ENCODE measurements around the gene CCDC3. TPM values are rescaled to one million over a fixed set of nuclear protein-coding genes. Genes with fewer than 3 reads are reported as not detected.
"Not testable (repeated sequence)": the region's sequence is repeated elsewhere in the genome, so short reads cannot be mapped to it uniquely, and the experiment has no call there.

The CCDC3 gene
- total RNA-seq, 2 donors from 2014 or later, result 17.6 to 41.8 TPM

DNA sequence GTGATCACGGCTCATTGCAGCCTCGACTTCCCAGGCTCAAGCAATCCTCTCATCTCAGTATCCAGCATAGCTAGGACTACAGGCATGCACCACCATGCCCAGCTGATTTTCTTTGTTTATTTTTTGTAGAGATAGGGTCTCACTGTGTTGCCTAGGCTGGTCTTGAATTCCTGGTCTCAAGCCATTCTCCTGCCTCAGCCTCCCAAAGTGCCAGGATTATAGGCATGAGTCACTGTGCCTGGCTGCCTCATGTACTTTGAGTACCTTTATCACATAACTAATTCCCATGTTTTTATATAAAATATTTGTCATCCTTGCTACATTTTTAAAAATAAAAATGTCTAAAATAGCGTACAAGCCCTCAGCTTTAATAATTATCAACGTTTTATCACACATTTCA lies 35.3 kb upstream of the CCDC3 start:
- no peak for DNase-seq (ENCODE audit: low spot score)
- TF ChIP-seq POLR2AphosphoS5 (IDR thresholded peaks at IDR 0.05) (no peak), POLR2A (IDR thresholded peaks at IDR 0.05) (no peak)
- TF ChIP-seq, protein P1, sequence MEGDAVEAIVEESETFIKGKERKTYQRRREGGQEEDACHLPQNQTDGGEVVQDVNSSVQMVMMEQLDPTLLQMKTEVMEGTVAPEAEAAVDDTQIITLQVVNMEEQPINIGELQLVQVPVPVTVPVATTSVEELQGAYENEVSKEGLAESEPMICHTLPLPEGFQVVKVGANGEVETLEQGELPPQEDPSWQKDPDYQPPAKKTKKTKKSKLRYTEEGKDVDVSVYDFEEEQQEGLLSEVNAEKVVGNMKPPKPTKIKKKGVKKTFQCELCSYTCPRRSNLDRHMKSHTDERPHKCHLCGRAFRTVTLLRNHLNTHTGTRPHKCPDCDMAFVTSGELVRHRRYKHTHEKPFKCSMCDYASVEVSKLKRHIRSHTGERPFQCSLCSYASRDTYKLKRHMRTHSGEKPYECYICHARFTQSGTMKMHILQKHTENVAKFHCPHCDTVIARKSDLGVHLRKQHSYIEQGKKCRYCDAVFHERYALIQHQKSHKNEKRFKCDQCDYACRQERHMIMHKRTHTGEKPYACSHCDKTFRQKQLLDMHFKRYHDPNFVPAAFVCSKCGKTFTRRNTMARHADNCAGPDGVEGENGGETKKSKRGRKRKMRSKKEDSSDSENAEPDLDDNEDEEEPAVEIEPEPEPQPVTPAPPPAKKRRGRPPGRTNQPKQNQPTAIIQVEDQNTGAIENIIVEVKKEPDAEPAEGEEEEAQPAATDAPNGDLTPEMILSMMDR (IDR thresholded peaks at IDR 0.05), result no peak
- no peak overlapping the region for H3K4me3 ChIP-seq
- WGBS, result 51% methylated on average over 4 of the region's 4 CpGs
- H3K4me1 ChIP-seq (replicated peaks), result no peaks in the 10 kb centered on the region
- H3K27me3 ChIP-seq (replicated peaks; ENCODE audit: insufficient read depth), result no peaks in the 10 kb centered on the region
- intact Hi-C loops (cut with DNase I), result no loop called here
- H3K9me3 ChIP-seq, result no peaks in the 10 kb centered on the region
- H3K27ac ChIP-seq, result no peak overlapping the region
- H3K36me3 ChIP-seq, result no peaks in the 10 kb centered on the region

DNA sequence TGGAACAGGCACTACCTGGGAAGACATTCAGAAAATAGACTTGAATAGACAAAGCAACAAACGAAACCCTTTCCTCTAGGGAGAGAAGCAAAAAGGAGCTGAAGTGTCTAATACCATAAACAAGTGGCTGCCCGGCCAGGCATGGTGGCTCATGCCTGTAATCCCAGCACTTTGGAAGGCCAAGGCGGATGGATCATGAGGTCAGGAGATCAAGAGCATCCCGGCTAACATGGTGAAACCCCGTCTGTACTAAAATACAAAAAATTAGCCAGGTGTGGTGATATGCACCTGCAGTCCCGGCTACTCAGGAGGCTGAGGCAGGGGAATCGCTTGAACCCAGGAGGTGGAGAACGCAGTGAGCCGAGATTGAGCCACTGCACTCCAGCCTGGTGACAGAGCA lies 34.2 kb upstream of the CCDC3 start:
- intact Hi-C loops (cut with DNase I); H3K36me3 ChIP-seq; DNase-seq (ENCODE audit: low spot score); H3K27me3 ChIP-seq (replicated peaks; ENCODE audit: insufficient read depth); H3K4me3 ChIP-seq; H3K9me3 ChIP-seq; H3K4me1 ChIP-seq (replicated peaks); H3K27ac ChIP-seq: not testable (repeated sequence)
- WGBS, result 84% methylated on average over 9 of the region's 9 CpGs

DNA sequence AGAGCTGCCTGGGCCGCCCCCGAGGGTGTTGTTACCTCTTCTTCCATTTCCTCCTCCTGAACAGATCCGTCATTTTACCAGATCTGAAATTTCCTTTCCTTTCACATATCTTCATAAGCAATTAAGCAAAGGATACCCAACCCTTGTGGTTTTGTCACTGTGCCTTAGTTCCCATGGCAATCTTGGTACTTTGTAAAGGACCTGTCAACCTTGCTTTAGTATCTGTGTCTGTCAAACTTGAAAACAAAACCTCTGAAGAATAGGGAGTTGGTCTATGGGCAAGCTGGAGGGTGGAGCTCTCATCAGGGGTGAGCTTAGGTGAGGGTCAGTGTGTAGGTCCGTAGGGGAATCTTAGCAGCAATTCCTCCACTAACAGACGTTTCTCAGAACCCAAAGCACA lies 25.4 kb upstream of the CCDC3 start:
- intact Hi-C loops (cut with DNase I), result no loop called here
- no peak for TF ChIP-seq POLR2A (IDR thresholded peaks at IDR 0.05)
- TF ChIP-seq POLR2AphosphoS5 (IDR thresholded peaks at IDR 0.05), result no peak
- TF ChIP-seq, protein P1 (IDR thresholded peaks at IDR 0.05), result no peak
- no peak for DNase-seq (ENCODE audit: low spot score)
- Histone ChIP-seq H3K4me3 (no peak overlapping the region), H3K36me3 (no peaks in the 10 kb centered on the region), H3K27me3 (replicated peaks; ENCODE audit: insufficient read depth) (no peaks in the 10 kb centered on the region), H3K4me1 (replicated peaks) (no peaks in the 10 kb centered on the region), H3K27ac (no peak overlapping the region), H3K9me3 (no peaks in the 10 kb centered on the region)
- 69% methylated on average over 5 of the region's 5 CpGs for WGBS

DNA sequence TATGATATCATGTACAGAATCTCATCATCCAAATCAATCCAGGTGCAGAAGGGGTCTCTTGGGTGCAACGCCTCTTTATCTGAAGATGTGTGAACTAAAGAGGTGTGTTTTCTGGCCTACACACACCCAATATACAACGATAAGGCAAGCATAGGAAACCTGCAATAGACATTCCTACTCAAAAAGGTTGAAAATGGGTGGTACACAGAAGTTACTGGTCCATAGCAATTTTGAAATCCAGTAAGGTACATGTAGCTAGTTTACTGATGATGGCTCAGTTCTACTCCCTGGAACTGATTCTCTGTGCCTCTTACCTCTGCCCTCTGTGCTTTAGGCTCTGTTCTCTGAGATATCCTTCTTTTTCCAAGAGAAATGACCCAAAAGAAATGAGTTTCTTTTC lies 22.2 kb upstream of the CCDC3 start:
- TF ChIP-seq POLR2AphosphoS5 (IDR thresholded peaks at IDR 0.05) (no peak), POLR2A (IDR thresholded peaks at IDR 0.05) (no peak)
- TF ChIP-seq, protein P1 (IDR thresholded peaks at IDR 0.05), result no peak
- 96% methylated on average over 2 of the region's 2 CpGs for WGBS
- Histone ChIP-seq H3K4me1 (replicated peaks) (no peaks in the 10 kb centered on the region), H3K36me3 (no peaks in the 10 kb centered on the region), H3K27ac (no peak overlapping the region), H3K4me3 (no peak overlapping the region), H3K9me3 (no peaks in the 10 kb centered on the region), H3K27me3 (replicated peaks; ENCODE audit: insufficient read depth) (no peaks in the 10 kb centered on the region)
- DNase-seq (ENCODE audit: low spot score), result no peak
- intact Hi-C loops (cut with DNase I), result no loop called here

DNA sequence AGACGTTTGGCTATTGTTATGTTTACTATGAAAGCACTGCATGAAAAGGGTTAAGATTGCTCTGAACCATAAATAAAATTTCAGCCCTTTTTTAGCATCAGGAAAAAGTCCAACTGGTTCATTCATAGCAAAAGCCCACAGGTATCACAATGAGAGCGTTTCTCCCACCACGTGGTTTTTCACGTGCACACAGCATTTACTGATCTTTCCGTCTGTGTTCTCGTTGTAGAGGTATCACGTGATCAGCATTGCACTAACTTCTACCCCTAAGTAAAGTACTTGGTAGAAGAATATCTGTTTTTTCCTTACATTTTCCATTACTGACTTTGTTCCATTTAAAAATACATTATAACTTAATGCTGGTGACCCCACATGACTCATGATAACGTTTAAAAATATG lies 17.8 kb upstream of the CCDC3 start:
- no peak overlapping the region for H3K4me3 ChIP-seq
- TF ChIP-seq, protein P1 (IDR thresholded peaks at IDR 0.05), result no peak
- TF ChIP-seq POLR2A (IDR thresholded peaks at IDR 0.05) (no peak), POLR2AphosphoS5 (IDR thresholded peaks at IDR 0.05) (no peak)
- WGBS, result 81% methylated on average over 8 of the region's 8 CpGs
- no peaks in the 10 kb centered on the region for H3K36me3 ChIP-seq
- H3K27ac ChIP-seq, result no peak overlapping the region
- no peaks in the 10 kb centered on the region for H3K4me1 ChIP-seq (replicated peaks)
- no peaks in the 10 kb centered on the region for H3K9me3 ChIP-seq
- intact Hi-C loops (cut with DNase I), result no loop called here
- DNase-seq (ENCODE audit: low spot score), result no peak
- no peaks in the 10 kb centered on the region for H3K27me3 ChIP-seq (replicated peaks; ENCODE audit: insufficient read depth)
